Lower leg skin (tissue), 3 donors: ENCODE data around the gene KLK6.

Experiments used
- CTCF ChIP-seq, 3 donors: fragments of 450-650 bp; IDR thresholded peaks; one replicate each; pipeline ENCODE4 v1.5.1; 2016; ENCODE audit warnings: antibody characterized with exemption in 3 of 3, mild to moderate bottlenecking in 3 of 3, moderate library complexity in 2 of 3
- POLR2A ChIP-seq, 2 donors: fragments of 450-650 bp; IDR thresholded peaks; one replicate each; pipeline ENCODE4 v1.6.1; 2016 to 2017; ENCODE audit warnings: antibody characterized with exemption in 2 of 2, mild to moderate bottlenecking in 1 of 2, moderate library complexity in 1 of 2

DNA sequence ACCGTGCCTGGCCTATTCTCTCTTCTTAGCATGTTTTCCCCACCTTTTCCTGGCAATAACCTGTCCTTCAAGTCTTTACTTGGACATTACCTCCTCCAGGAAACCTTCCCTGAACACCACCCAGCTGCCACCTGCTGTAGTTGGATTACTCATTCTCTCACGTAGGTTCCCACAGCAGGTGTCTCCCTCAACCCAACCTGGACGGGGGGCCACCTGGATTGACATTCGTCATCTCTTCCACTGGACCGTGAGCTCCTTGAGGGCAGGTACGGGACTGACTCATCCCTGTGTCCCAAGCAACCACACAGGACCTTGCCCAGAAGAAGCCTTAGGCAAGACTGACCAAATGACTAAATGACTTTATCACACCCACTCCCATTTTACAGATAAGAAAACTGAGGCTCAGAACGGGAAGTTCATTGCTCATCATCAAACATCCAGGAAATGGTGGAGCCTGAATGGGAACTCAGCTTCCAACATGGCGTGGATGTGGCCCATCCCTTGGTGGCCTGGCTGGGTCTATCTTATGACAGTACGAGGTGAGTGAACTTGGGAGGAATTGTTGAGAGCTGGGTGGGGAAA is 3.5 kb upstream of the KLK6 start:
- TF ChIP-seq POLR2A (IDR thresholded peaks at IDR 0.05) (no peak), CTCF (IDR thresholded peaks at IDR 0.05) (no peak)
